Midbrain (tissue), 1 donor: ENCODE data around the gene KIF1C.
A peak's percentile ranks its signal among the peaks of the same experiment; 100 is the strongest.

Experiments
- DNase-seq: peaks from one replicate; lab custom pipeline; 2025; lab: John Stamatoyannopoulos, UW

KIF1C gene

DNA sequence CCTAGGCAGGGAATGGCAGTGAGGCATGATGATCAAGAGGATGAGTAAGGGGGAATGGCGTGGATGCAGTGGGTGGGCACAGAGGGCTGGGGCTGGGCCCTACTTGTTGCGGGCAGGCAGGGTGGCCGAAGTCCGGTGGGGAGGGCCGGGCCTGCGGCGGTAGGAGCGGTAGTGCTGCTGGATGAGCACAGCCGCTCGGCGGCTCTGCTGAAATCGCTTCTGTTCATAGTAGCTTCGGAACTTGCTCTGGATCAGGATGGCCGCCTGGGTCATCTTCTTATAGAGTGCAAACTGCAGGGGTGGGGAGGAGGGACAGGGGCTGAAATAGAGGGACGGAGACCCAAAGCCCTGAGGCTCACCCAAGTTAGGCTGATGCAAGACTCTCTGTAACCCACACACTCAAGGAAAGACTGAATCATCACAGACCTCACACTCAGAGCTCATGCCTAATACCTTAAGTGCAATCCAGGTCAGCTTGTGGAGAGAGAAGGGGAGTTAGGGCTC, 28.7 kb upstream of the KIF1C start:
- no peak for DNase-seq

DNA sequence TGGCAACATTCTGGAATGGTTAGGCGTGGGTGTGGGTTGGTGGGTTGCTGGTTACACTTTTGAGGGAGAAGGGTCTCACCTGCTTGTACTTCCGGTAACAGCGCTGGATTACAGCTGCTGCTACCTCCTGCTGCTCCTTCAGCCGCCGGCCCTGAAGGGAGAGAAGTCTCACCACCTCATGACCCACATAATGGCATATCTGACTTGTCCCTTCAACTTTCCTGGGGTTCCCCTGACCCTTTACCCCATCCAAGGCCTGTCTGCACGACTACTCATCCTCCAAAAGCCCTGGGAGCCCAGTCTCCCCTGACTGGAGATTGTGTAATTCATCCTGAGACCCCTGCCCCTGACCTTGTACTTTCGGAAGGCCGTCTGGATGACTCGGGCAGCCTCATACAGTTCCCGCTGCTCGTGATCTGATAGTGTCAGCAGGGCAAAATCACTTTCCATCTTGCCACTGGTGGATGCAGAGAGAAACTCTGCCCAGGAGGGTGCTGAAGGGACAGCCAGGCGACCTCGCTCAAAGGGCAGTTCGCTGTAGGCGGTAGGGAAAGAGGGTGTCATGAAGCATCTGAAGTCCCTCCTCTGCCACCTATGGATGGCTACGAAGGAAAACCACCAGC, 28.1 kb upstream of the KIF1C start:
- no peak for DNase-seq

DNA sequence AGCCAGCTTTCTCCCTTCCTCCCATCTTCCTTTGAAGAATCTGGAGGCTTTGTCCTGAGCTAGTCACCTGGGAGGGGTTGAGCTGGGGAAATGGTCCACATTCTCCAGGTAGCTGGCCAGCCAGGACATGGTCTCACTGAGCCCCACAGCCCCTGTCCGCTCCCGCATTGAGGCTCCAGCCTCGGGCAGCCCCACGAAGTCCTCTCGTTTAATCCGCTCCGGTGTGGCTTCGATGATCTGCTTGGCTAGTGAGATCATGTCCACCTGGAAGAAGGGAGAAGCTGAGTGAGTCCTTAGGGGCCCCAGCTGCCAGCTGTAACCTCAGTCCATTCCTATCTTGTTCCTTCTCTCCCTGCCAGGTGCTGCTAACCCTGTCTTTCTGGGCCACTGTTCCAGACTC, 27.5 kb upstream of the KIF1C start:
- DNase-seq: no peak

DNA sequence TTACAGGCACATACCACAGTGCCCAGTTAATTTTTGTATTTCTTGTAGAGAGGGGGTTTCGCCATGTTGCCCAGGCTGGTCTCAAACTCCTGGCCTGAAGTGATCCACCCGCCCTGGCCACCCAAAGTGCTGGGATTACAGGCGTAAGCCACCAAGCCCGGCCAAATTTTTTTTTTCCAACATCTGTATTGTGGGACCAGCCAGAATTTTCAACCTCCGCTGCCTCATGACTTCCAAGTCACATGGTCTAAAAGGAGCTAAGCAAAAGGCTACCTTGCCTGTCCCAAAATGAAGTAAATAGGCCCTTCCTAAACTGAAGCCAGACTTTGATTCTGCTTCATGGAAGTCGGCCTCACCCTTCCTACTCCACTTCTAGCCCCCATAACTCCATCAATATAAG, 25.9 kb upstream of the KIF1C start:
- no peak for DNase-seq

DNA sequence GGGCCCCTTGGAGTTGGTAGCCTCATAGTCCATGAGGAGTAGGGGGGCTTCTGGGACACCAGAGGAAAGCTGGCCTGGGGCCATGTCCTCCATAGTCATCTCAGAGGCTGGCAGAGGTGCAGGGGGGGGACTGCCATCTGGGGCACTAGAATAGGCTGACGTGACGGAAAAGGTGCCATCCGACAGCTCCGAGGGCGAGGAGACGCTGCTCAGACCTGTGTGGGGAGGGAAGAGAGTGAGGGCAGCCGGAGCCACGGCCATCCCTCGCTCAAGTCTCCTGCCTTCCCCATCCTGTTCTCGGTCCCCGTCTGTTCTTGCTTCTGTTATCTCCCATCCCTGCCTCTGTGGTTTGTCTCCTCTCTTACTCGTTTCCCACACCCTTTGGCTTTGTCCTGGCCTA, 25.4 kb upstream of the KIF1C start:
- no peak for DNase-seq

DNA sequence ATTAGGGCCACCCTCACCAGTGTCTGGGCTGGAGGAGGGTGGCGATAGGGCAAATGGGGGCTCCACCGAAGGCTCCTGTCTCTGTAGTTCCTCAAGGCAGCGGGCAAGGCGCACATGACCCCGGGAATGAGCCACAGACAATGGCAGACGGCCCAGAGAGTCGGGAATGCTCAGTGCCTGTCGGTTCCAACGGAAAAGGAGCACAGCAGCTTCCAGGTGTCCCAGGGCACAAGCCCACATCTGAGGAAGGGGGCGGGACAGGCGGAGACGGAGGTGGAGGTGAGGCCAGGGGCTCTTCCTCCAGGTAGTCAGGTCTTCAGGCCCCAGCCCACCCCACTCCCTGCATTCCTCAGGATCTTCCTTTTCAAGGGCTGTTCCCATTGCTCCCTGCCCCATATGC, 25.0 kb upstream of the KIF1C start:
- no peak for DNase-seq

DNA sequence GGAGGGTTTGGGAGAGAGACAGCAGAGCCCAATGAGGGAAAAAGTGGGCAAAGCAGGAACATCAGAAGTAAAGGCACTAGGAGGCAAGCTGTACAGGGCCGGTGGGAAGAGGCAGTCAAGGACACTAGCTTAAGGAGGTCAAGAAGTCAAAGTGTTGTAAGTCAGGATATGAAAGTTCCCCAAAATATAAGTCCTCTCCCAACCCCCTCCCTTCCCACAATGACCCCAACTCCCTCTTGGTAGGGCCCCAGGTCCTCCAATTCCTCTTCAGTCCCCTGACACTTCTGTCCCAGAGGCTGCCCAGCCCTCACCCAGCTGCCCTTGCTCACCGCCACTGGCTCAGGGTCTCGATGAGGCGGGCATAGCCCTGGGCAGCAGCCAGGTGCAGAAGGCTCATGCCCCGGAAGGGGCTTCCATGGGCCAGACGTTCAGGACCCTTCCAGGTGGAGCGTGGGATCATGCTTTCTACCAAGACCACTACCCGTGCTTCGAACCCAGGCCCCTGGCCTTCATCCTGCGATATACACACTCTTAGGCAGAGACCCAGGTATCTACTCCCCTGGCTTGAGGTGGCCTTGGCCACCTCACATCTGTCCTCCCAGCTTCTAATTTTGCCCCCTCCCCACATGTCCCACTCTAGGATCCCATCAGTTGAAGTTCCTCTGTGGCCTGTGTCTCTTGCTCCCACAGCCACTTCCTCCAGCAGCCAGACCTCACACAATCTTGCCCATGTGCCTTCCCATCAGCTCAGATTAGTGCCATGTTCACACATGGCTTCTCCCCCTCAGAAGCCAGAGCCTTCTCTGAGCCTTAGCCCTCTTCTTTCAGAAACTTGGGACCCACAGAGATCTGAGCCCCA, 24.3 kb upstream of the KIF1C start:
- DNase-seq: no peak

DNA sequence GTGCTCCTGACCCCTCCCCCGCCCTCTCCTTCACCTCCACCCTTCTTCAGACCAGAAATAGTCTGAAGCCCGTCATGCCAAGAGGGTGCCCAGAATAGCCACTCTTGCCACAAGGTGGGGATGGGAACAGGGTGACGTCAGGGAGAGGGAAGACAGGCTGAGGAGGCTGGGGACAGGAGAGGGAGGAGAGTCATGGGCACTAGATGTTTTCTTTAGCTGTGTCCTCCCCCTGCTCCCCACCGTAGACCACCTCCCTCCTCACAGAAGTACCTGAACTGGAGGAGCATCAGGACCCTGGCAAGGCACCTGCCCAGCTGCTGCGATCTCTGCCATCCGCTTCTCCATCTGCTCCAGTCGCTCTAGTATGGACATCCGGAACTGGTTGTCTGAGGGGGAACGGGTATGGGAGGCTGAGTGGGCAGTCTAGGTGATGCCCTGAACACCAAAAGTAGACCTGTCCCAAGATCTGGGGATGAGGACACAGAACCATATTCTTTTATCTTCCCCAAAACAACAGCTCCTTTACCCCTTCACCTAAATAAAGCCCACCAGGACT, 23.6 kb upstream of the KIF1C start:
- DNase-seq: no peak

DNA sequence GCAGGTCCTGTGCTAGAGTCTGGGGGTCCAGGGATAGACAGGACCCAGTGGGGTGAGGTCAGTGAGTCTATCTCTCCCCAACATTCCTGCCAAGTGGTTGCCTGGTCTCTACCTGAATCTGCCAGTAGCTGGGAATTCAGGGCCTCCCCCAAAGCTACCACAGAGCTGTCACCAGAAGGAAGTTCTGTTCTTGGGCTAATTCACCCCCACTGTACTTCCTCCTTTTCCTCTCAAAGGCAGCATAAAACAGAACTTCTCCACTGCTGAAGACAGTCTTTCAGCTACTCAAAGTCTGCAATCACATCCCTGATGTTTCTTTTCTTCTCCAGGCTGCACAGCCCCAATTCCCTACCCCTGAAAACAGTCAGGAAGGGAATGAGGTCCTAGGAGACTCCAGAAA, 19.0 kb upstream of the KIF1C start:
- DNase-seq: peak; percentile 8

DNA sequence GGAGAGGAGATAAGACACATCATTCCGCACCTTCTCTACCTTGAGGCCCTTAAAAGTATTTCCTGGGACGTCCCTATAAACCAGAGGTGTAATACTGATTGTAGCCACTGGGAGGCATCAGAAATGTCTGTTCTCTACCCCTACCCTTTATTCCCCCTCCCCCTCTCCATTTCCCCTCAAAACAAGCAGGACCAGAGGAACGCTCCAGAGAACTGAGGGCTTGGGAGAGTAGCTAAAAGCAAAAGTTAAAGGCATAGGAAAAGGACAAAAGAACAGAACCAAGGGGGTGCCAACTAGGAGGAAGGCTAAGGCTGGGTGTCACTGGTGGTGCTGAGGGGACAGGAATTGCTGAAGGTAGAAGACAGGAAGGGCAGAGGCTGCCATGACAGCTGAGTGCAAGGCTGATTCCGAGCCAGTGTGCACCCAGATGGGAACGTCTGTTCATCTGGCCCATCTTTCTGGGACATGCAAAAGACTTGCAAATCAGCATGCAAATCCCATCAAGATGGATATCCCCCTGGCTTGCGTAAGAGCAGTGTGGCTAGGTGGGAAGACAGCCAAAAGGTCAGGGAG, 17.0 kb upstream of the KIF1C start:
- no peak for DNase-seq

DNA sequence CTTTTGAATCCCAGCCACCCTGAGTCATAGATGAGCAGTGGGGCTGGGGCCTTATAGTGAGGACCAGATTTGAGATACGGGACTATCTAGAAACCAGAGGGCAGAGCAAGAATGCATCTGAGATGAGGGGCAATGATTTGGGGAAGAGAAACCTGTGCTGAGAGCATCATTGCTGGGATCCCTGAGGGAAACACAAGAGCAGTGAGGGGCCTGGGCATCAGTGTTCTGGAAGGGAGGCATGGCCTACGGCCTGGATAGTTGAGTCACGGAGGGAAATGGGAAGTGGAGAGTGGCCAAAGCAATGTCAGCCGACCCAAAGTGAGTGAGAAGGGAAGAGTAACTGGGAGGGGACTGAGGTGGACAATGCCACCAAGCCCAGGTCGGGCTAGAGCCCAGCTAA, 15.4 kb upstream of the KIF1C start:
- DNase-seq: no peak

DNA sequence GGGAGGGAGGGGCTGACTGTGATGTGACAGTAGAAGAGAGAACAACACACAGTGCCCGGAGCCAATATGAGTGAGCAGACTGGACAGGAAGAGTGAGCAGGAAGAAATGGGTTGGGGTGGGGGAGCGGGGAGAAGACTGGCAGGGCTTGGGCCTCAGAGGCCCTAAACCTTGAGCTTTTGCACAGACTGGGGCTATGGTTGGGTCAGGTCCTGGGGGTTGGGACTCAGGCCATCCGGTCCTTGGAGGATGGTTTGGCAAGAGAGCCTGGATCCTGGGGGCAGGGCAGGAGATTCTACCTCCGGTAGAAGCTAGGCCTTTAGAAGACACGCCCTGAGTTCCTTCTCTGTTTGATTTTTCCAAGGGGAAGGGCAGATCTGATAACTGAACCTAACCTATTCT, 11.3 kb upstream of the KIF1C start:
- no peak for DNase-seq

DNA sequence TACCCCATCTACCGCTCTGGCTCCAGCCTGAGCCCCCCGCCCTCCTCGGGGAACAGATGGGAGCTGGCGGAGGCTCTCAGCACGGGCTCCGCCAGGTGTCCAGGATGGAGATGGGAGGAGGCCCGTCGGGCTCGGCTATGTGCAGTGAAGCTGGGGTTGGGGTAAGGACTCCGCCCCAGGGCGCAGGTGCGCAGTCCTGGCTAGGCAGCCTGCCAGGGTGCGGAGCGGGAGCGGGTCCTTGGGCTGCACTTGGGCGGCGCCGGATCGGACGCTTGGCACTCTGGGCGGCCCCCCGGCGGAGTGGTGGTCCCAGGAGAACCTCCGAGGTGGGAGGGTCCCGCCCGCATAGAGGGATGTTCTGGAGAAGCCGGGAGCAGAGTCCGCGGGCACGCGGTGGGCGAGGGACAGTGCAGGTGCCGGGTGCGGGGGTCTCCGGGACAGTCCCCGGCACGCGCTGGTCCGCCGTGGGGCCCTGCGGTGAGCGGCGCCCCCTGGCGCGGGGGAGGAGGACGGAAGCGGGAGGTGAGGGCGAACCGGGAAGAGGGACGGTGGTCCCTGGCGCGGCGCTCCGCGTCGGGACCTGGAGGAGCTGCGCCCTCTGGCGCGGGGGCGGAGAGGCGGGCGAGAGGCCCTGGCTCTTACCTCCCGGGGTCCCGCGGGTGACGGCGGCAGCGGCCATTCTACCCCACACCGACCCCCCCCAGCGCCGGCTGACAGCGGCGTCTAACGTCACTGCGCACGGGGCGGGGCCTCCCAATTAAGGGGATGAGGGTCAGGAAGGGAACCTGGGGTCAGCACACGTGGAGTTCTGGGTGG, 10.6 kb upstream of the KIF1C start, which contains the start of gene CAMTA2:
CAMTA2 (minus strand) TSS at position 725 of the 816 bp plus-strand sequence. CDS start 1,453 bp downstream, outside the sequence.
- DNase-seq: peak; percentile 88

DNA sequence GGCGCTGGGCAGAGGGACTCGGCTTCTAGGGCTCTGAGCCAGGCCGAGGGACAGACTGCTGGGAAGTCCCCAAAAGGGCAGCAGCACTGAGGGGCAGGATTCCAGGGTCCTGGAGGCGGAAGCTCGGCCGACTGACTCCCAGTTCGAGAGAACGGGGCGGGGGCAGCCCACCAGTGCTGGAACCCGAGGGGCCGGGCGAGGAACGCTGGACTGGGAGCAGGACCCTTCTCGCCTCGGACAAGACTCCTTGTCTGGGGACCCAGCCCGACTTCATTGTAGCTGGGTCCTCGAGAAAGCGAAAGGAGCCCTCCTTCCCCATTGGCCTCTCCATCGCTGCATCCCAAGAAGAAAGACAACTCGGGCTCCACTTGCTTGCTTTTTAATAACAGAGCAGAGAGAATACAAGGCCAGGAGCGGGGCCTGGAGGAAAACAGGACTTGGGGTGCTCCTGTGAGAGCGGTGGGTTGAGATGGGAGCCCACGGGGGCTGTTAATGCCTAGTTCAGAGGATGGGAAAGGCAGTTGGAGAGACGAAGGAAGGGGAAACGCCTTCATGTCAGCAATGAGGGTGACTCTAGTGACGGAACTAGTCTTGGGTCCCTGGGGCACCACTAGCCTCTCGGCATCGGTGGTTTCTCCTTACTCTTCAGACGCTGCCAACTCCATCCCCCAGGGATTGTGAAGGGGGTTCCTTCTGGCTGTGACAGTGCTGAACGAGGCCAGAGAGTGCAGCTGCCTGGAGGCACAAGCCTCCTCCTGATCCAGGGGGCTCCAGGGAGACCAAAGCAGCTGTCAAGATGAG, 9.8 kb upstream of the KIF1C start:
- no peak for DNase-seq

DNA sequence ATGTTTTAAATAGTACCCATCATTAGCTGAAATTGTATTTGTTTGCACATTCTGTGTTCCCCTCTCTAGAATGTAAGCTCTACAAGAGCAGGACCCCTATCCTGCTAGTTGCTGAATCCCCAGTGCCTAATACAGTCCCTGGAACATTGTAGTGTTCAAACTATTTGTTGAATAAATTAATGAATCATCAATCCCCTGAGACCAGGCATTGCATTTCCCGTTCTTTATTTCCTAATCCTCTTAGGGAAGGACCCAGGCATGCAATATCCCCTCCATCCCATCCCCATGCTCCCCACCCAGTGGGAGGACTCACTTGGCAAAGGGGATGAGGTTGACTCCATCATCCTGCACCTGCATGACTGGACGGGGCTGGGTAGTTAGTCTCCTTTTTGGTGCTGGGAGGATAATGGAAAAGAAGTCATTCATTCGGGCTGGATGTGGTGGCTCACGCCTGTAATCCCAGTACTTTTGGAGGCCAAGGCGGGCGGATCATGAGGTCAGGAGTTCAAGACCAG, 3.6 kb upstream of the KIF1C start:
- no peak for DNase-seq

DNA sequence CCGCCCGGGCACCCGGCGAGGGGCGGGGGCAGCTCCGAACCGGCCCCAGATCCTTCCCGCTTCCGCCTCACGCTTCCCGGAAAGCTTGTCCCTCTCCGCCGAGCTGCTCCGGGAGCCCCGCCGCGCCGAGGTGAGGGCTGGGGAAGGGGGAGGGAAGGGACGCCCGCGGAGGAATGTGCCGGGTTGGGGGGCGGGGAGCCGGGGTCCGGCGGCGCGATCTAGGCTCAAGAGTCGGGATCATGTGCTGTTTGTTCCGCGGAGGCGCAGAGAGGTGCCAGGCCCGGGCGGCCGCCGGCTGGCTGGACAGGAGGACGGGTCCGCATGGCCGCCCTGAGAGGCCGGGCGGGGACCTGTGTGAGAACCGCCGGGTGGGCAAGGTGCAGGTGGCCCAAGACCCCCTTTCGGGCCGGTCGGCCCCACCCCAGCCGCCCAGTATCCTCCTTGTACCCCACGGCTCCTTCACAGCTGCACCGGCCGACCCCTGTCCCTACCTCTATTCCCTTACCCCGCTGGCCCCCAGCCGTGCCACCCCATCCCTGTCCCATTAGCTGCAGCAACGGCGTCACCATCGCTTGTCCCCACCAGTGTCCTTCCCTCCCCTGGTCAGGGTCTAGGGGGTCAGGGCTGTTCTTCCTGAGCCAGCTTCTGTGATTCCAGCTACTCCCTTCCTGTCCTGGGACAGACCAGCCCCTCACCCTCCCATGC, 429 bp downstream of the KIF1C start:
- DNase-seq: no peak

DNA sequence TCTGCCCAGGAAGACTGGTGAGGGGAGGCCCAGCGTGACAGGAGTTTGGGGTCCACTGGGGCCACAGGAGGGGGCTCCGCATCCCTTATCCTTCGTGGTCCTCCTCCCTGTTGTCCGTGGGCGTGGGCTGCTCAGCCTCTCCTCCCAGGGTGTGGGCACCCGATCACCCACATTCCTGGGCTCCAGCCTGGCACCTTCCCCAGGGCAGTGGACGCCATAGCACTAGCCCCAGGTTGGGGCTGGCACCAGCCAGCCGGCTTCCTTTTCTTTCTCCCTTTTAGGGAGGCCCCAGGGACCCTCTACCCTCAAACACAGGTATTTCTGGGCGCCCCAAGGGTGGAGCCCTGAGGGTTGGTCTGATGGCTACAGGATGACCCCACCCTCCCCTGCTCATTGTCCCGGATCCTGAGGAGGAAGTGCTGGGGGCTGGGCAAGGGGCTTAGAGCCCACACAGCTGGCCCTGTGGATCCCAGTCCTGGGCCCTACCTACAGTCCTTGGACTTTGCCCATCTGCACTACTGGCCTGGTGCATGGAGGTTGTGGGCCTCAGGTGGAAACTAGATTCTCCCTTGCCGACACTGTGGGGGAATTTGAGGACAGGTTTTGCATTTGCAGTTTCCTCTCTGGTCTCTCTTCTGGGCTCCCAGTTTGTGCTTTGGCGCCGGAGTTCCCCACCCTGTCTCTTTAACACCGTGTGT, 1.1 kb downstream of the KIF1C start:
- no peak for DNase-seq

DNA sequence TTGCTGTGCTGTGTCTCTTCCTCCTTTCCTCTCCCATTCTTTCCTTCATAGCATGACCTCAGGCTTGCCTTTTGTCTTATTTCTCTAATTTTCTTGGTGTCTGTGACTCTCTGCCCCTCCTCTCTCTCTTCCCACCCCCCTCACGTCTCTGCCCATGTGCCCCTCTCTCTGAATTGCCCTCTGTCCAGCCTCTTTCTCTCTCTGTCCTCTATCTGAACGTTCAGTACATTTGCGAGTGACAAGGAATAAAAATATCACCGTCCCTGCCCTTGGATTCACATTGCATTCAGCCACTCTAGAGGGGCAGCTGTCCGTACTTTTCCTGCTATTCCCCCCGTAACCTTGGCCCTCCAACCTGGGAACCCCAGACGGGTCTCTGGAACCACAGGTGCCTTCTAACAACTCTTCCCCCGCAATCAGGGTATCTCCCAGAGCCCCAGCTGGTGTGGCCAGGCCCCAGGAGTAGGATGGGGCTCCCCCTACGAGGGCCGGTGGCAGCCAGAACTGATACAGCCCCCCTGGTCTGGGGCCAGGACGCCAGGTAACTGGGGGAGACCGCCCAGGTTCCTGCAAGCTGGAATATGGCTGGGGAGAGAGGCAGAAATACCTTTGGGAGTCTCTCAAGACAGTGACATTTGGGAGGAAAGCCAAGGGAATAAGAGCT, 1.8 kb downstream of the KIF1C start:
- DNase-seq: no peak

DNA sequence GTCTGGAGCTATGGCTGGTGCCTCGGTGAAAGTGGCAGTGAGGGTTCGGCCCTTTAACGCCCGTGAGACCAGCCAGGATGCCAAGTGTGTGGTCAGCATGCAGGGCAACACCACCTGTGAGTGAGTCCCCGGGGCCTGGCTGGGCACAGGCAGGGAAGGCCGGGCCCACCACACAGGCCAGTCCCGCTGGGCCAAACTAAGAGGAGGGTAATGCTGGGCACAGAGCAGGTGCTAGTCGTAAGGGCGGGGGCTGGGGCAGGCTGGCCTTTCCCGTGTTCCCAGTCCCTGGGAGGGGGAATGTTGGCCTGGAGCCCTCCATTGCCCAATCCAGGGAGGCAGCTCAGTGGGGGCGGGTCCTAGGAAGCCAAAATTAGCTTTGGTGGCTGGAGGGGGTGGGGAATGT, 2.5 kb downstream of the KIF1C start:
- no peak for DNase-seq
